OCI-LY7 (cell line): ENCODE data around the gene SUSD4. TPM values are rescaled to one million over a fixed set of nuclear protein-coding genes. Genes with fewer than 3 reads are reported as not detected.

Source experiments
- BruUV-seq: library from RNA; stranded (reverse); fragments of 400-500 nt; replicated peaks from 2 replicates; lab custom pipeline; 2021; lab: Mats Ljungman, UMichigan
- CTCF ChIA-PET: fragments of 300-600 bp; sonication (Branson Sonifier 250); formaldehyde crosslinking; loops from one replicate; lab custom pipeline; 2022; ENCODE audit warnings: antibody characterized with exemption; ENCODE audit not compliant: unreplicated experiment; lab: Charles Lee
- POLR2A ChIA-PET: fragments of 300-600 bp; sonication (Branson Sonifier 250); formaldehyde crosslinking; loops from one replicate; lab custom pipeline; 2022; ENCODE audit warnings: antibody characterized with exemption; lab: Charles Lee
- DNase-seq: peaks from one replicate; pipeline ENCODE4 v3.0.0-alpha.2; 2015; ENCODE audit warnings: low spot score
- H2AFZ ChIP-seq: fragments of 200-600 bp; sonication (generic), shearing (Covaris generic); 2 replicates; pipeline ENCODE4 v1.6.1; 2014; ENCODE audit warnings: mild to moderate bottlenecking, antibody characterized with exemption, low read length, moderate library complexity
- H3K27ac ChIP-seq: fragments of 200-600 bp; sonication (generic); 2 replicates; pipeline ENCODE4 v1.5.1; 2014; ENCODE audit warnings: mixed run types, low read depth, mild to moderate bottlenecking, moderate library complexity, low read length, inconsistent platforms; ENCODE audit not compliant: poor library complexity, severe bottlenecking
- H3K36me3 ChIP-seq: fragments of 200-600 bp; sonication (generic); 2 replicates; pipeline ENCODE4 v1.6.1; 2014; ENCODE audit warnings: mild to moderate bottlenecking, antibody characterized with exemption, low read length, moderate library complexity, mixed read lengths; ENCODE audit not compliant: insufficient read depth
- H3K4me1 ChIP-seq: fragments of 200-600 bp; sonication (generic); 2 replicates; pipeline ENCODE4 v1.5.1; 2014; ENCODE audit warnings: mild to moderate bottlenecking, low read length; ENCODE audit not compliant: insufficient read depth, poor library complexity, severe bottlenecking
- H3K4me2 ChIP-seq: fragments of 200-600 bp; sonication (generic); 2 replicates; pipeline ENCODE4 v1.6.1; 2014; ENCODE audit warnings: mild to moderate bottlenecking, low read length
- H3K4me3 ChIP-seq: fragments of 200-600 bp; sonication (generic); 2 replicates; pipeline ENCODE4 v1.5.1; 2014; ENCODE audit warnings: mild to moderate bottlenecking, low read depth, low read length; ENCODE audit not compliant: poor library complexity, severe bottlenecking
- H3K79me2 ChIP-seq: fragments of 200-600 bp; sonication (generic); 2 replicates; pipeline ENCODE4 v1.6.1; 2016; ENCODE audit warnings: low read depth, mild to moderate bottlenecking, low read length, moderate library complexity, mixed read lengths; ENCODE audit not compliant: insufficient read depth
- H3K9me2 ChIP-seq: fragments of 200-600 bp; sonication (generic); 2 replicates; pipeline ENCODE4 v1.6.1; 2016; ENCODE audit warnings: mild to moderate bottlenecking, low read length, mixed read lengths; ENCODE audit not compliant: insufficient read depth
- H3K9me3 ChIP-seq: fragments of 200-600 bp; sonication (generic); 2 replicates; pipeline ENCODE4 v1.6.1; 2014; ENCODE audit warnings: mild to moderate bottlenecking, mixed run types, low read length, mixed read lengths
- H4K20me1 ChIP-seq: fragments of 200-600 bp; sonication (generic); 2 replicates; pipeline ENCODE4 v1.6.1; 2014; ENCODE audit warnings: mild to moderate bottlenecking, antibody characterized with exemption, low read length, moderate library complexity, mixed read lengths; ENCODE audit not compliant: insufficient read depth
- EZH2phosphoT487 ChIP-seq: fragments of 200-600 bp; sonication (generic); IDR thresholded peaks from 2 replicates; pipeline ENCODE4 v1.6.1; 2018; ENCODE audit warnings: low read depth, borderline replicate concordance, mild to moderate bottlenecking, mixed run types, antibody characterized with exemption, low read length, moderate library complexity, mixed read lengths
- intact Hi-C: fragments of 100-400 bp; cut with micrococcal nuclease; formaldehyde crosslinking; loops from one replicate; pipeline ENCODE4 v1.10.0; 2022; ENCODE audit not compliant: unreplicated experiment
- total RNA-seq, 2 experiments: library from RNA; depleted of rRNA in 1 of 2; stranded (reverse); fragments of >200 nt in 1 of 2; shearing (Covaris generic) in 1 of 2; gene quantifications; 2 replicates each; pipeline ENCODE4 v1.2.3, GENCODE V29; 2014 to 2022
- TF ChIP-seq, protein P1 (sequence below): fragments of 200-600 bp; sonication (generic); conservative IDR thresholded peaks from 2 replicates; pipeline ENCODE4 v1.5.1; 2014; ENCODE audit warnings: mild to moderate bottlenecking, antibody characterized with exemption, low read length, moderate library complexity, mixed read lengths

The SUSD4 gene
- total RNA-seq, 2 experiments from 2014 or later: 0.42 TPM; not detected in 1

GRCh38 chr1:223211323-223211985, 152.5 kb downstream of the SUSD4 start:
- CTCF ChIA-PET: no interaction called here
- DNase-seq: no peak
- no peaks in the 10 kb centered on the region for H3K9me2 ChIP-seq
- POLR2A ChIA-PET: no interaction called here
- no peaks in the 10 kb centered on the region for H3K4me1 ChIP-seq
- H3K4me2 ChIP-seq: no peak overlapping the region
- H3K4me3 ChIP-seq: no peak overlapping the region
- no peak for TF ChIP-seq EZH2phosphoT487
- TF ChIP-seq, protein P1, sequence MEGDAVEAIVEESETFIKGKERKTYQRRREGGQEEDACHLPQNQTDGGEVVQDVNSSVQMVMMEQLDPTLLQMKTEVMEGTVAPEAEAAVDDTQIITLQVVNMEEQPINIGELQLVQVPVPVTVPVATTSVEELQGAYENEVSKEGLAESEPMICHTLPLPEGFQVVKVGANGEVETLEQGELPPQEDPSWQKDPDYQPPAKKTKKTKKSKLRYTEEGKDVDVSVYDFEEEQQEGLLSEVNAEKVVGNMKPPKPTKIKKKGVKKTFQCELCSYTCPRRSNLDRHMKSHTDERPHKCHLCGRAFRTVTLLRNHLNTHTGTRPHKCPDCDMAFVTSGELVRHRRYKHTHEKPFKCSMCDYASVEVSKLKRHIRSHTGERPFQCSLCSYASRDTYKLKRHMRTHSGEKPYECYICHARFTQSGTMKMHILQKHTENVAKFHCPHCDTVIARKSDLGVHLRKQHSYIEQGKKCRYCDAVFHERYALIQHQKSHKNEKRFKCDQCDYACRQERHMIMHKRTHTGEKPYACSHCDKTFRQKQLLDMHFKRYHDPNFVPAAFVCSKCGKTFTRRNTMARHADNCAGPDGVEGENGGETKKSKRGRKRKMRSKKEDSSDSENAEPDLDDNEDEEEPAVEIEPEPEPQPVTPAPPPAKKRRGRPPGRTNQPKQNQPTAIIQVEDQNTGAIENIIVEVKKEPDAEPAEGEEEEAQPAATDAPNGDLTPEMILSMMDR: no peak
- H3K36me3 ChIP-seq: no peaks in the 10 kb centered on the region
- no peaks in the 10 kb centered on the region for H4K20me1 ChIP-seq
- H2AFZ ChIP-seq: no peak overlapping the region
- no TSS peak for BruUV-seq
- no peak overlapping the region for H3K27ac ChIP-seq
- no peaks in the 10 kb centered on the region for H3K9me3 ChIP-seq
- H3K79me2 ChIP-seq: no peaks in the 10 kb centered on the region
- intact Hi-C loops: no loop called here

DNA sequence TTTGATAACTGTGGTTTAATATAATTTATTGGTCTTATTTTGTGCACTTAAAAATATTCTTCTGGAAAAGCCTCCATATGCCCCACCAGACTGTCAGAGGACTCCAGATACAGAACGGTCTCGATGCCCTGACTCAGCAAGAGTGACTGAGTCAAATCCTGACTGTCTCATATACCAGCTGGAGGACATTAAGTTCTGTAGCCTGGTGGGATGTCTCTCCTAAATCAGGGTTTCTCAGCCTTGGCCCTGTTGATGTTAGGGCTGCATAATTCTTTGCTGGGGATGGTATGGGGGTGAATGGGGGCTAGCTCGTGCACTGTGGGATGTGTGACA, 153.2 kb downstream of the SUSD4 start:
- POLR2A ChIA-PET: no interaction called here
- CTCF ChIA-PET: no interaction called here
- TF ChIP-seq EZH2phosphoT487: no peak
- TF ChIP-seq, protein P1: no peak

GRCh38 chr1:223209992-223210787, 153.8 kb downstream of the SUSD4 start:
- Histone ChIP-seq H3K4me1 (no peaks in the 10 kb centered on the region), H3K9me2 (no peaks in the 10 kb centered on the region), H3K4me3 (no peak overlapping the region), H3K4me2 (no peak overlapping the region), H3K27ac (no peak overlapping the region), H4K20me1 (no peaks in the 10 kb centered on the region), H3K9me3 (no peaks in the 10 kb centered on the region), H3K79me2 (no peaks in the 10 kb centered on the region), H3K36me3 (no peaks in the 10 kb centered on the region), H2AFZ (no peak overlapping the region)
- ChIA-PET CTCF (no interaction called here), POLR2A (no interaction called here)
- BruUV-seq: no TSS peak
- intact Hi-C loops: no loop called here
- no peak for DNase-seq
- TF ChIP-seq, protein P1: no peak
- TF ChIP-seq EZH2phosphoT487: no peak

More for the DNA sequence above, 153.2 kb downstream of the SUSD4 start:
- no peak overlapping the region for H3K4me3 ChIP-seq
- no peaks in the 10 kb centered on the region for H3K79me2 ChIP-seq
- H3K36me3 ChIP-seq: no peaks in the 10 kb centered on the region
- H3K4me2 ChIP-seq: no peak overlapping the region
- H3K9me3 ChIP-seq: no peaks in the 10 kb centered on the region
- H3K27ac ChIP-seq: no peak overlapping the region
- no peaks in the 10 kb centered on the region for H3K9me2 ChIP-seq
- no peaks in the 10 kb centered on the region for H4K20me1 ChIP-seq
- no peak overlapping the region for H2AFZ ChIP-seq
- DNase-seq: no peak
- intact Hi-C loops: no loop called here
- H3K4me1 ChIP-seq: no peaks in the 10 kb centered on the region
- BruUV-seq: no TSS peak
